Measurements from ENCODE around the gene EXOSC5. TPM values are rescaled to one million over a fixed set of nuclear protein-coding genes. Genes with fewer than 3 reads are reported as not detected.

The EXOSC5 gene
- total and polyA plus RNA-seq, 2 of the 13 experiments (the other 11 are each of a cell fraction or from before 2014, with no cell fraction given) = 24.1 to 26.5 TPM

GRCh38 chr19:41352609-41353465 lies 44.3 kb downstream of the EXOSC5 start (continued):
- TF ChIP-seq, protein P1, sequence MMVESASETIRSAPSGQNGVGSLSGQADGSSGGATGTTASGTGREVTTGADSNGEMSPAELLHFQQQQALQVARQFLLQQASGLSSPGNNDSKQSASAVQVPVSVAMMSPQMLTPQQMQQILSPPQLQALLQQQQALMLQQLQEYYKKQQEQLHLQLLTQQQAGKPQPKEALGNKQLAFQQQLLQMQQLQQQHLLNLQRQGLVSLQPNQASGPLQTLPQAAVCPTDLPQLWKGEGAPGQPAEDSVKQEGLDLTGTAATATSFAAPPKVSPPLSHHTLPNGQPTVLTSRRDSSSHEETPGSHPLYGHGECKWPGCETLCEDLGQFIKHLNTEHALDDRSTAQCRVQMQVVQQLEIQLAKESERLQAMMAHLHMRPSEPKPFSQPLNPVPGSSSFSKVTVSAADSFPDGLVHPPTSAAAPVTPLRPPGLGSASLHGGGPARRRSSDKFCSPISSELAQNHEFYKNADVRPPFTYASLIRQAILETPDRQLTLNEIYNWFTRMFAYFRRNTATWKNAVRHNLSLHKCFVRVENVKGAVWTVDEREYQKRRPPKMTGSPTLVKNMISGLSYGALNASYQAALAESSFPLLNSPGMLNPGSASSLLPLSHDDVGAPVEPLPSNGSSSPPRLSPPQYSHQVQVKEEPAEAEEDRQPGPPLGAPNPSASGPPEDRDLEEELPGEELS (CRISPR knock-in tag; IDR thresholded peaks at IDR 0.05) = no peak
- no peak; the same call in 1 of the 2 replicates for TF ChIP-seq DMAP1 (CRISPR knock-in tag; IDR thresholded peaks at IDR 0.05)
- TF ChIP-seq ZNF577 (CRISPR knock-in tag; IDR thresholded peaks at IDR 0.05; ENCODE audit: borderline replicate concordance, low read depth) = no peak
- TF ChIP-seq PHF5A (CRISPR knock-in tag; IDR thresholded peaks at IDR 0.05; ENCODE audit: low read depth, unreplicated experiment) = no peak
- no peak for TF ChIP-seq NCOR1 (IDR thresholded peaks at IDR 0.05; ENCODE audit: borderline replicate concordance, low read length)
- no peak for TF ChIP-seq ZSCAN12 (CRISPR knock-in tag; IDR thresholded peaks at IDR 0.05)
- no peak for TF ChIP-seq ZNF253 (CRISPR knock-in tag; IDR thresholded peaks at IDR 0.05; ENCODE audit: borderline replicate concordance)
- TF ChIP-seq, protein P2, sequence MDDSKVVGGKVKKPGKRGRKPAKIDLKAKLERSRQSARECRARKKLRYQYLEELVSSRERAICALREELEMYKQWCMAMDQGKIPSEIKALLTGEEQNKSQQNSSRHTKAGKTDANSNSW (CRISPR knock-in tag; IDR thresholded peaks at IDR 0.05; ENCODE audit: borderline replicate concordance) = no peak
- no peak for TF ChIP-seq THAP8 (CRISPR knock-in tag; IDR thresholded peaks at IDR 0.05; ENCODE audit: borderline replicate concordance)
- TF ChIP-seq CCAR2 (optimal IDR thresholded peaks at IDR 0.05; ENCODE audit: low read depth, low read length) = no peak
- no peak for TF ChIP-seq NR2F1 (CRISPR knock-in tag; IDR thresholded peaks at IDR 0.05)
- no peak for TF ChIP-seq CENPX (CRISPR knock-in tag; IDR thresholded peaks at IDR 0.05)
- TF ChIP-seq ZNF549 (CRISPR knock-in tag; IDR thresholded peaks at IDR 0.05) = no peak
- no peak for TF ChIP-seq ZNF619 (CRISPR knock-in tag; IDR thresholded peaks at IDR 0.05)
- TF ChIP-seq ZNF691 (CRISPR knock-in tag; IDR thresholded peaks at IDR 0.05; ENCODE audit: borderline replicate concordance, low read depth) = 0 out of 2 replicates have a peak, but pooled peaks have one; percentile 52
- no peak for TF ChIP-seq SYNCRIP (IDR thresholded peaks at IDR 0.05; ENCODE audit: insufficient read depth, low read depth, low read length)
- no peak for TF ChIP-seq CENPT (CRISPR knock-in tag; IDR thresholded peaks at IDR 0.05; ENCODE audit: low read depth)
- no peak for TF ChIP-seq TBX2 (CRISPR knock-in tag; IDR thresholded peaks at IDR 0.05; ENCODE audit: borderline replicate concordance)
- TF ChIP-seq KLF15 (CRISPR knock-in tag; IDR thresholded peaks at IDR 0.05; ENCODE audit: borderline replicate concordance) = no peak
- TF ChIP-seq GPN1 (CRISPR knock-in tag; IDR thresholded peaks at IDR 0.05; ENCODE audit: borderline replicate concordance) = 0 out of 2 replicates have a peak, but pooled peaks have one; percentile 20
- TF ChIP-seq, protein P3, sequence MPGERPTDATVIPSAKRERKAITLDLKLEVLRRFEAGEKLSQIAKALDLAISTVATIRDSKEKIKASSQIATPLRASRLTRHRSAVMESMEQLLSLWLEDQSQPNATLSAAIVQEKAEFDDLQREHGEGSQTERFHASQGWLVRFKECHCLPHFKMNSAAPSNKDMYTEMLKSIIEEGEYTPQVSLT (CRISPR knock-in tag; IDR thresholded peaks at IDR 0.05; ENCODE audit: borderline replicate concordance, low read depth) = no peak
- no peak for TF ChIP-seq ZFP36L1 (CRISPR knock-in tag; IDR thresholded peaks at IDR 0.05)
- TF ChIP-seq, protein P4, sequence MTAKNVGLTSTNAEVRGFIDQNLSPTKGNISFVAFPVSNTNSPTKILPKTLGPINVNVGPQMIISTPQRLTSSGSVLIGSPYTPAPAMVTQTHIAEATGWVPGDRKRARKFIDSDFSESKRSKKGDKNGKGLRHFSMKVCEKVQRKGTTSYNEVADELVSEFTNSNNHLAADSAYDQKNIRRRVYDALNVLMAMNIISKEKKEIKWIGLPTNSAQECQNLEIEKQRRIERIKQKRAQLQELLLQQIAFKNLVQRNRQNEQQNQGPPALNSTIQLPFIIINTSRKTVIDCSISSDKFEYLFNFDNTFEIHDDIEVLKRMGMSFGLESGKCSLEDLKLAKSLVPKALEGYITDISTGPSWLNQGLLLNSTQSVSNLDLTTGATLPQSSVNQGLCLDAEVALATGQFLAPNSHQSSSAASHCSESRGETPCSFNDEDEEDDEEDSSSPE (CRISPR knock-in tag; IDR thresholded peaks at IDR 0.05) = no peak
- TF ChIP-seq REL (CRISPR knock-in tag; conservative IDR thresholded peaks at IDR 0.05) = 0 out of 2 replicates have a peak, but pooled peaks have one; percentile 87
